ENCODE measurements around the gene RAB11FIP4.

DNA sequence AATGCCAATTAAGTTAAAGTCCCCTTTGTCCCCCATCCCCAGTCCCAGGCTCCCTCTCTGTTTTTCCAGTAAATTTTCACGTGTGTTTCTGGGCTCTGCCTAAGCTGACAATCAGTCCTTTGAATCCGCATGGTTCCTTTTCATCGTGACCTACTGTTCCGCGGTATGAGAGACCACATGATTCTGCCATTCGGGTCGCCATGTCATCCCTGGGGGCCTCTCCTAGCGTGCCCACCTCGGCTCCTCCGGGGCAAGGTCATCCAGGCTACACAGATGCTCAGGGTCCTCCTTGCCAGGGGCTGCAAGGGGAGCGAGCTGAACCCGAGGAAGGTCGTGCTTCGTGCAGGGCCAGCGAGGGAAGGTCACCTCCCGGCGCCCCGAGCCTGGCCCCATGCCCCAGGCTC is 157.6 kb downstream of the RAB11FIP4 start:
- TF ChIP-seq, protein P1, sequence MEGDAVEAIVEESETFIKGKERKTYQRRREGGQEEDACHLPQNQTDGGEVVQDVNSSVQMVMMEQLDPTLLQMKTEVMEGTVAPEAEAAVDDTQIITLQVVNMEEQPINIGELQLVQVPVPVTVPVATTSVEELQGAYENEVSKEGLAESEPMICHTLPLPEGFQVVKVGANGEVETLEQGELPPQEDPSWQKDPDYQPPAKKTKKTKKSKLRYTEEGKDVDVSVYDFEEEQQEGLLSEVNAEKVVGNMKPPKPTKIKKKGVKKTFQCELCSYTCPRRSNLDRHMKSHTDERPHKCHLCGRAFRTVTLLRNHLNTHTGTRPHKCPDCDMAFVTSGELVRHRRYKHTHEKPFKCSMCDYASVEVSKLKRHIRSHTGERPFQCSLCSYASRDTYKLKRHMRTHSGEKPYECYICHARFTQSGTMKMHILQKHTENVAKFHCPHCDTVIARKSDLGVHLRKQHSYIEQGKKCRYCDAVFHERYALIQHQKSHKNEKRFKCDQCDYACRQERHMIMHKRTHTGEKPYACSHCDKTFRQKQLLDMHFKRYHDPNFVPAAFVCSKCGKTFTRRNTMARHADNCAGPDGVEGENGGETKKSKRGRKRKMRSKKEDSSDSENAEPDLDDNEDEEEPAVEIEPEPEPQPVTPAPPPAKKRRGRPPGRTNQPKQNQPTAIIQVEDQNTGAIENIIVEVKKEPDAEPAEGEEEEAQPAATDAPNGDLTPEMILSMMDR (IDR thresholded peaks at IDR 0.05 in 4 of 5, conservative IDR thresholded peaks at IDR 0.05 in 1 of 5), result no peak
- TF ChIP-seq POLR2A (IDR thresholded peaks at IDR 0.05), result no peak

Measured in gastrocnemius medialis (tissue), 4 donors.